Caco-2 (cell line): Measurements from ENCODE around the gene ATP8A1. TPM values are rescaled to one million over a fixed set of nuclear protein-coding genes. Genes with fewer than 3 reads are reported as not detected.
"Not testable (repeated sequence)": the region's sequence is repeated elsewhere in the genome, so short reads cannot be mapped to it uniquely, and the experiment has no call there.

ENCODE experiments used
- BruUV-seq: library from RNA; stranded (reverse); fragments of 400-500 nt; replicated peaks from 2 replicates; lab custom pipeline; 2021; lab: Mats Ljungman, UMichigan
- CTCF ChIA-PET: fragments of 300-600 bp; sonication (Branson Sonifier 250); formaldehyde crosslinking; loops from one replicate; lab custom pipeline; 2022; ENCODE audit warnings: antibody characterized with exemption; lab: Charles Lee
- POLR2A ChIA-PET: fragments of 300-600 bp; sonication (Branson Sonifier 250); formaldehyde crosslinking; loops from one replicate; lab custom pipeline; 2022; ENCODE audit warnings: antibody characterized with exemption; lab: Charles Lee
- DNase-seq, 2 experiments: peaks; one replicate each; pipeline versions ENCODE4 v3.0.0 to v3.0.0-alpha.2; 2020 to 2022
- H3K27me3 ChIP-seq: replicated peaks from 2 replicates; pipeline ENCODE4 v1.6.0; 2011; ENCODE audit warnings: low read length; ENCODE audit not compliant: control insufficient read depth, insufficient read depth
- H3K36me3 ChIP-seq: 2 replicates; pipeline ENCODE4 v1.5.1; 2011; ENCODE audit warnings: low read length; ENCODE audit not compliant: control insufficient read depth, insufficient read depth
- H3K4me1 ChIP-seq: fragments of 250-450 bp; sonication (Bioruptor Pico); 2 replicates; pipeline ENCODE4 v1.5.1; 2020; ENCODE audit warnings: mild to moderate bottlenecking
- H3K4me3 ChIP-seq: 2 replicates; pipeline ENCODE4 v1.5.1; 2011; ENCODE audit warnings: low read depth, mild to moderate bottlenecking, control low read depth, low read length
- H3K9me3 ChIP-seq: fragments of 250-450 bp; sonication (Bioruptor Pico); 2 replicates; pipeline ENCODE4 v1.5.1; 2020; ENCODE audit warnings: mild to moderate bottlenecking, moderate library complexity
- H3K27ac Mint-ChIP-seq: one replicate; pipeline ENCODE4 v1.8.0; 2022; ENCODE audit warnings: mixed read lengths; ENCODE audit not compliant: unreplicated experiment
- H3K27me3 Mint-ChIP-seq: one replicate; pipeline ENCODE4 v1.8.0; 2022; ENCODE audit warnings: mixed read lengths; ENCODE audit not compliant: insufficient read depth, unreplicated experiment
- H3K36me3 Mint-ChIP-seq: one replicate; pipeline ENCODE4 v1.8.0; 2022; ENCODE audit warnings: mild to moderate bottlenecking, mixed read lengths; ENCODE audit not compliant: insufficient read depth, unreplicated experiment
- H3K4me1 Mint-ChIP-seq: one replicate; pipeline ENCODE4 v1.8.0; 2022; ENCODE audit warnings: low read depth, mixed read lengths; ENCODE audit not compliant: unreplicated experiment
- H3K4me3 Mint-ChIP-seq: one replicate; pipeline ENCODE4 v1.8.0; 2022; ENCODE audit warnings: mild to moderate bottlenecking, moderate library complexity, mixed read lengths; ENCODE audit not compliant: unreplicated experiment
- H3K9me3 Mint-ChIP-seq: one replicate; pipeline ENCODE4 v1.8.0; 2022; ENCODE audit warnings: mixed read lengths; ENCODE audit not compliant: unreplicated experiment
- intact Hi-C: fragments of 100-400 bp; cut with micrococcal nuclease; formaldehyde crosslinking; loops from one replicate; pipeline ENCODE4 v1.10.0; 2022; ENCODE audit not compliant: unreplicated experiment
- total RNA-seq: library from RNA; stranded (reverse); gene quantifications from 2 replicates; pipeline ENCODE4 v1.2.3, GENCODE V29; 2022
- TF ChIP-seq, protein P1 (sequence below), 2 experiments: fragments of 200-600 bp in 1 of 2; IDR thresholded peaks; 1 replicate in 1 of 2; 2 replicates in 1 of 2; pipeline versions ENCODE4 v1.5.1 to v1.8.0; 2011 to 2022; ENCODE audit warnings: antibody characterized with exemption in 1 of 2, control low read depth in 1 of 2, inconsistent platforms in 1 of 2, low read depth in 1 of 2, low read length in 1 of 2, mild to moderate bottlenecking in 1 of 2, moderate library complexity in 1 of 2; ENCODE audit not compliant: insufficient read depth in 1 of 2, severe bottlenecking in 1 of 2, unreplicated experiment in 1 of 2

ATP8A1 gene
- total RNA-seq, 1 experiment from 2014 or later = 9.3 TPM

DNA sequence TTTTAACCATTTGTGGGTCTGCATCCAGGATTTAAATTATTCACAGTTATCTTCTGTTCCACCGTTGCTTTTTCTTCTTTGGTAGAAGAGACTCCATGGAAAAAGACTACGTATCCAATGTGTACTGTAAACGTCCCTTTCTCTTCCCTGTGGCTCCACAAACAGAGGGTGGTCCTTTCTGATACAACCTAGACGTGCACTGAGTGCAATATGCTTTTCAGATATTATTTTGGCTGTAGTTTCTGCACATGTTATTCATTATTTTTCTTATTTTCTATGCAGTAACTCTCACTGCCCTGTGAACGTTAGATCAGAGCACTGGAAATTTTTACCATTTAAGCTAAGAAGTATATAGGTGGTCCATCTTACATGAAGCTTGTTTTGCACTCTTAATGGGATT lies 186.9 kb downstream of the ATP8A1 start:
- H3K4me3 Mint-ChIP-seq = no peak overlapping the region
- TF ChIP-seq, protein P1, sequence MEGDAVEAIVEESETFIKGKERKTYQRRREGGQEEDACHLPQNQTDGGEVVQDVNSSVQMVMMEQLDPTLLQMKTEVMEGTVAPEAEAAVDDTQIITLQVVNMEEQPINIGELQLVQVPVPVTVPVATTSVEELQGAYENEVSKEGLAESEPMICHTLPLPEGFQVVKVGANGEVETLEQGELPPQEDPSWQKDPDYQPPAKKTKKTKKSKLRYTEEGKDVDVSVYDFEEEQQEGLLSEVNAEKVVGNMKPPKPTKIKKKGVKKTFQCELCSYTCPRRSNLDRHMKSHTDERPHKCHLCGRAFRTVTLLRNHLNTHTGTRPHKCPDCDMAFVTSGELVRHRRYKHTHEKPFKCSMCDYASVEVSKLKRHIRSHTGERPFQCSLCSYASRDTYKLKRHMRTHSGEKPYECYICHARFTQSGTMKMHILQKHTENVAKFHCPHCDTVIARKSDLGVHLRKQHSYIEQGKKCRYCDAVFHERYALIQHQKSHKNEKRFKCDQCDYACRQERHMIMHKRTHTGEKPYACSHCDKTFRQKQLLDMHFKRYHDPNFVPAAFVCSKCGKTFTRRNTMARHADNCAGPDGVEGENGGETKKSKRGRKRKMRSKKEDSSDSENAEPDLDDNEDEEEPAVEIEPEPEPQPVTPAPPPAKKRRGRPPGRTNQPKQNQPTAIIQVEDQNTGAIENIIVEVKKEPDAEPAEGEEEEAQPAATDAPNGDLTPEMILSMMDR (IDR thresholded peaks at IDR 0.05; ENCODE audit: insufficient read depth in 1 of 2, low read depth in 1 of 2, low read length in 1 of 2, severe bottlenecking in 1 of 2, unreplicated experiment in 1 of 2) = no peak
- no peaks in the 10 kb centered on the region for H3K9me3 Mint-ChIP-seq
- no peaks in the 10 kb centered on the region for H3K9me3 ChIP-seq
- H3K4me1 Mint-ChIP-seq = peaks cover 6% of the 10 kb centered on the region
- no peaks in the 10 kb centered on the region for H3K36me3 ChIP-seq
- DNase-seq = no peak
- H3K27me3 ChIP-seq = no peaks in the 10 kb centered on the region
- no TSS peak for BruUV-seq
- no peak overlapping the region for H3K4me3 ChIP-seq
- intact Hi-C loops = no loop called here
- CTCF ChIA-PET = no interaction called here
- no peaks in the 10 kb centered on the region for H3K36me3 Mint-ChIP-seq
- H3K27ac Mint-ChIP-seq = no peak overlapping the region
- no peaks in the 10 kb centered on the region for H3K27me3 Mint-ChIP-seq
- POLR2A ChIA-PET = no interaction called here
- no peaks in the 10 kb centered on the region for H3K4me1 ChIP-seq

DNA sequence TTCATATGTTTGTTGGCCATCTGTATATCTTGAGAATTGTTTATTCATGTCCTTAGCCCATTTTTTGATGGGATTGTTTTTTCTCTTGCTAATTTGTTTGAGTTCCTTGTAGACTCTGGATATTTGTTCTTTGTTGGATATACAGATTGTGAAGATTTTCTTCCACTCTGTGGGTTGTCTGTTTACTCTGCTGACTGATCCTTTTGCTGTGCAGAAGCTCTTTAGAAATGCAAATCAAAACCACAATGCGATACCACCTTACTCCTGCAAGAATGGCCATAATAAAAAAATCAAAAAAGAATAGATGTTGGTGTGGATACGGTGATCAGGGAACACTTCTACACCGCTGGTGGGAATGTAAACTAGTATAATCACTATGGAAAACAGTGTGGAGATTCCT lies 189.1 kb downstream of the ATP8A1 start:
- H3K36me3 ChIP-seq, CTCF ChIA-PET, H3K27me3 ChIP-seq, H3K9me3 ChIP-seq, intact Hi-C loops, BruUV-seq, H3K4me1 ChIP-seq, H3K27me3 Mint-ChIP-seq, H3K4me3 ChIP-seq, POLR2A ChIA-PET, H3K4me1 Mint-ChIP-seq, H3K27ac Mint-ChIP-seq, DNase-seq, H3K36me3 Mint-ChIP-seq, H3K4me3 Mint-ChIP-seq, H3K9me3 Mint-ChIP-seq: not testable (repeated sequence)

DNA sequence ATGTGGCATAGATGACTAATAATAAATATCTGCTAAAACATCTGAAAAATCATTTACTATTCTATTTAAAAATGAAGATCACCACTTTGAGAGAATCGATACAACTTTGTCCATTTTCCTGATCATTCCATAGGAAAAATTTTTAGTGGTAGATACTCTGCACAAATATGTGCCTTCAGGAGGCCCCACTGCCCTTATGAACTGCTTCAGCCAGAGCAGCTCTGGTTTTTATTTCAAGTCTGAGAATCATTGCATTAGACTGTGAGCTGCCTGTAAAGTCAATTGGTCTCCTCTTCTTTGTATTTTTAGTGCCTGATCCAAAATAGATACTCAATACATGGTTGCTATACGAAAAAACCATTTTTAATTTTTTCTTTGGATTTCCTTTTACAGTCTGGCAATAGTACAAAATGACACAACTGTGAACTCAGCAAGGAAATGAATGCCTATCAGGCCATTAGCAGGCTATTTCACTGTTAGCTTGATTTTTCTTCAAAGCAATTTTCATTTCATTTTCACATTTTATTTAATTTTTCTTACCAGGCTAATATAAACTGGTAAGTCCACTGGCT lies 190.5 kb downstream of the ATP8A1 start:
- Histone ChIP-seq H3K9me3 (no peaks in the 10 kb centered on the region), H3K4me3 (no peak overlapping the region), H3K4me1 (no peaks in the 10 kb centered on the region), H3K36me3 (no peaks in the 10 kb centered on the region; the same call in 1 of the 2 replicates), H3K27me3 (no peaks in the 10 kb centered on the region)
- Mint-ChIP-seq H3K9me3 (no peaks in the 10 kb centered on the region), H3K27ac (no peak overlapping the region), H3K27me3 (no peaks in the 10 kb centered on the region), H3K36me3 (peaks cover 15% of the 10 kb centered on the region), H3K4me3 (no peak overlapping the region), H3K4me1 (no peaks in the 10 kb centered on the region)
- DNase-seq = no peak
- intact Hi-C loops = no loop called here
- CTCF ChIA-PET = no interaction called here
- POLR2A ChIA-PET = no interaction called here
- TF ChIP-seq, protein P1 (IDR thresholded peaks at IDR 0.05; ENCODE audit: insufficient read depth in 1 of 2, low read depth in 1 of 2, low read length in 1 of 2, severe bottlenecking in 1 of 2, unreplicated experiment in 1 of 2) = no peak
- BruUV-seq = no TSS peak
